H1 (cell line): ENCODE results near the gene RPL21. TPM values are rescaled to one million over a fixed set of nuclear protein-coding genes. Genes with fewer than 3 reads are reported as not detected.

Experiments used
- CTCF ChIA-PET: fragments of 300-600 bp; sonication (Branson Sonifier 250); formaldehyde crosslinking; loops from one replicate; lab custom pipeline; 2021; ENCODE audit not compliant: partially characterized antibody; lab: Charles Lee
- POLR2A ChIA-PET: fragments of 300-600 bp; sonication (Branson Sonifier 250); formaldehyde crosslinking; loops from one replicate; lab custom pipeline; 2021; ENCODE audit warnings: inconsistent platforms; ENCODE audit not compliant: partially characterized antibody; lab: Charles Lee
- DNase-seq, 2 experiments: peaks; one replicate each; pipeline versions ENCODE4 v3.0.0 to v3.0.0-alpha.2; 2010 to 2022; ENCODE audit warnings: low spot score in 2 of 2, low read depth in 1 of 2, mixed read lengths in 1 of 2
- FAIRE-seq: peaks from 2 replicates; lab custom pipeline; 2011; peaks lifted over from hg19 to GRCh38; lab: Jason Lieb, UNC
- H2AFZ ChIP-seq: 2 replicates; pipeline ENCODE4 v1.8.1; 2012; ENCODE audit warnings: low read length, inconsistent platforms
- H2AK5ac ChIP-seq: 2 replicates; pipeline ENCODE4 v1.6.1; 2013; ENCODE audit warnings: low read depth, low read length
- H2BK120ac ChIP-seq: replicated peaks from 2 replicates; pipeline ENCODE3; 2013; ENCODE audit warnings: low read depth, low read length, inconsistent platforms
- H2BK12ac ChIP-seq: 2 replicates; pipeline ENCODE4 v1.6.1; 2013; ENCODE audit warnings: low read depth, low read length
- H2BK15ac ChIP-seq: 2 replicates; pipeline ENCODE4 v1.6.1; 2013; ENCODE audit warnings: low read length
- H2BK20ac ChIP-seq: 2 replicates; pipeline ENCODE4 v1.6.1; 2013; ENCODE audit warnings: low read length
- H2BK5ac ChIP-seq: 2 replicates; pipeline ENCODE4 v1.6.1; 2013; ENCODE audit warnings: low read depth, low read length
- H3K14ac ChIP-seq: 2 replicates; pipeline ENCODE4 v1.6.1; 2013; ENCODE audit warnings: inconsistent platforms; ENCODE audit not compliant: insufficient read length
- H3K18ac ChIP-seq: 2 replicates; pipeline ENCODE4 v1.6.1; 2013; ENCODE audit warnings: low read length; ENCODE audit errors: extremely low read depth
- H3K23ac ChIP-seq: 2 replicates; pipeline ENCODE4 v1.6.1; 2013; ENCODE audit warnings: inconsistent platforms; ENCODE audit not compliant: insufficient read length
- H3K23me2 ChIP-seq: 2 replicates; pipeline ENCODE4 v1.6.1; 2013; ENCODE audit warnings: low read depth, low read length
- H3K27ac ChIP-seq: 2 replicates; pipeline ENCODE4 v1.6.1; 2011; ENCODE audit warnings: low read depth, low read length, inconsistent platforms
- H3K27me3 ChIP-seq, 4 experiments: replicated peaks in 1 of 4; 1 replicate in 1 of 4; 2 replicates in 3 of 4; pipeline versions ENCODE4 v1.6.1 to v1.8.1; 2011 to 2013; ENCODE audit warnings: low read length in 3 of 4, mild to moderate bottlenecking in 3 of 4, inconsistent platforms in 2 of 4, mixed read lengths in 2 of 4, moderate library complexity in 1 of 4; ENCODE audit not compliant: control insufficient read depth in 3 of 4, insufficient read depth in 3 of 4; ENCODE audit errors: extremely low read depth in 1 of 4
- H3K36me3 ChIP-seq, 4 experiments: 2 replicates each; pipeline versions ENCODE4 v1.6.1 to v1.8.1; 2011 to 2013; ENCODE audit warnings: mild to moderate bottlenecking in 4 of 4, low read length in 3 of 4, moderate library complexity in 2 of 4, control low read depth in 1 of 4, inconsistent platforms in 1 of 4; ENCODE audit not compliant: insufficient read depth in 4 of 4, control insufficient read depth in 2 of 4
- H3K4ac ChIP-seq: replicated peaks from 2 replicates; pipeline ENCODE3; 2013; ENCODE audit warnings: low read length, low read depth, mixed read lengths, inconsistent platforms; ENCODE audit not compliant: insufficient read length
- H3K4me1 ChIP-seq, 4 experiments: replicated peaks in 1 of 4; 1 replicate in 1 of 4; 2 replicates in 3 of 4; pipeline versions ENCODE4 v1.6.1 to v1.8.1; 2011 to 2013; ENCODE audit warnings: low read length in 3 of 4, inconsistent platforms in 2 of 4, mixed read lengths in 1 of 4; ENCODE audit not compliant: insufficient read depth in 4 of 4, control insufficient read depth in 3 of 4
- H3K4me2 ChIP-seq, 2 experiments: 2 replicates each; pipeline versions ENCODE4 v1.6.1 to v1.8.1; 2011 to 2013; ENCODE audit warnings: low read depth in 2 of 2, low read length in 2 of 2, control low read depth in 1 of 2, inconsistent platforms in 1 of 2, mild to moderate bottlenecking in 1 of 2; ENCODE audit not compliant: insufficient read depth in 1 of 2
- H3K4me3 ChIP-seq, 4 experiments: fragments of 200-600, 300-600 bp in 1 of 4; sonication (generic), shearing (Covaris generic), sonication (Bioruptor Twin) in 1 of 4; 2 replicates each; pipeline versions ENCODE4 v1.5.1 to v1.8.1; 2011 to 2016; ENCODE audit warnings: low read length in 4 of 4, low read depth in 3 of 4, control low read depth in 2 of 4, inconsistent platforms in 2 of 4, mild to moderate bottlenecking in 2 of 4, mixed read lengths in 1 of 4, moderate library complexity in 1 of 4; ENCODE audit not compliant: insufficient read depth in 2 of 4; ENCODE audit errors: extremely low read depth in 1 of 4
- H3K56ac ChIP-seq: replicated peaks from 2 replicates; pipeline ENCODE3; 2013; ENCODE audit warnings: low read depth, mild to moderate bottlenecking, mixed read lengths, low read length, inconsistent platforms; ENCODE audit not compliant: insufficient read length
- H3K79me1 ChIP-seq: 2 replicates; pipeline ENCODE4 v1.6.1; 2013; ENCODE audit warnings: low read depth, low read length, control low read depth
- H3K79me2 ChIP-seq, 2 experiments: 2 replicates each; pipeline versions ENCODE4 v1.6.1 to v1.8.1; 2012 to 2013; ENCODE audit warnings: low read length in 2 of 2, mild to moderate bottlenecking in 2 of 2, inconsistent platforms in 1 of 2; ENCODE audit not compliant: insufficient read depth in 2 of 2, control insufficient read depth in 1 of 2
- H3K9ac ChIP-seq, 4 experiments: replicated peaks in 1 of 4; 1 replicate in 1 of 4; 2 replicates in 3 of 4; pipeline versions ENCODE4 v1.6.1 to v1.8.1; 2011 to 2013; ENCODE audit warnings: low read depth in 3 of 4, low read length in 3 of 4, control low read depth in 2 of 4, mild to moderate bottlenecking in 2 of 4, moderate library complexity in 2 of 4, inconsistent platforms in 1 of 4; ENCODE audit errors: extremely low read depth in 1 of 4
- H3K9me3 ChIP-seq, 2 experiments: 2 replicates each; pipeline versions ENCODE4 v1.6.1 to v1.8.1; 2012 to 2013; ENCODE audit warnings: mild to moderate bottlenecking in 2 of 2, moderate library complexity in 2 of 2, control low read depth in 1 of 2, inconsistent platforms in 1 of 2, low read depth in 1 of 2, low read length in 1 of 2, mixed read lengths in 1 of 2; ENCODE audit not compliant: insufficient read depth in 2 of 2
- H4K20me1 ChIP-seq, 2 experiments: replicated peaks in 1 of 2; 2 replicates each; pipeline versions ENCODE3 to v1.8.1; 2011 to 2013; ENCODE audit warnings: inconsistent platforms in 2 of 2, low read length in 2 of 2, mild to moderate bottlenecking in 1 of 2; ENCODE audit not compliant: insufficient read depth in 2 of 2, control insufficient read depth in 1 of 2
- H4K5ac ChIP-seq: 2 replicates; pipeline ENCODE4 v1.6.1; 2013; ENCODE audit warnings: low read length, low read depth, mixed read lengths, inconsistent platforms; ENCODE audit not compliant: insufficient read length
- H4K8ac ChIP-seq: 2 replicates; pipeline ENCODE4 v1.8.0; 2013; ENCODE audit warnings: mild to moderate bottlenecking, moderate library complexity, low read length, inconsistent platforms; ENCODE audit not compliant: insufficient read depth; ENCODE audit errors: extremely low read depth
- H4K91ac ChIP-seq: replicated peaks from 2 replicates; pipeline ENCODE3; 2013; ENCODE audit warnings: low read length, mixed read lengths, inconsistent platforms; ENCODE audit not compliant: insufficient read length
- SP1 ChIP-seq: IDR thresholded peaks from 2 replicates; pipeline ENCODE4 v1.6.1; 2011; ENCODE audit warnings: low read depth, low read length
- WGBS, 2 experiments: shearing (Covaris generic) in 1 of 2; methylation state at CpG; one replicate each; pipeline versions ENCODE4 v1.1.6 to v1.1.7; 2013 to 2015; ENCODE audit warnings: low lambda C conversion rate in 2 of 2, mixed read lengths in 2 of 2, inconsistent platforms in 1 of 2, low coverage in 1 of 2, missing lambda C conversion rate in 1 of 2; ENCODE audit not compliant: insufficient replicate concordance in 2 of 2, insufficient coverage in 1 of 2, insufficient read length in 1 of 2; ENCODE audit errors: extremely low coverage in 1 of 2, missing lambda C conversion rate in 1 of 2; 5-methylcytosine and 5-hydroxymethylcytosine counted together
- polyA plus RNA-seq, 7 experiments: library from polyadenylated mRNA; depleted of rRNA in 3 of 7; stranded (reverse) in 5 of 7; unstranded in 2 of 7; fragments of >200 nt in 5 of 7; fragments of 200-250 nt in 2 of 7; gene quantifications; 1 replicate in 5 of 7; 2 replicates in 1 of 7; 4 replicates in 1 of 7; pipeline versions ENCODE4 v1.2.1 to v1.2.3, GENCODE V29; 2011 to 2013; ENCODE audit warnings: missing spikeins in 2 of 7, mixed read lengths in 2 of 7
- total RNA-seq: library from RNA; stranded (reverse); fragmentation: NEBNext Ultra II Directional; extraction: Animal tissue kit (Norgen Biotek cat#: 25700); gene quantifications from 2 replicates; pipeline ENCODE4 v1.2.1, GENCODE V29; 2021

Gene RPL21
- total and polyA plus RNA-seq, 2 of the 8 experiments (the other 6 are each of a cell fraction or from before 2014, with no cell fraction given) = 624 to 1,283 TPM

DNA sequence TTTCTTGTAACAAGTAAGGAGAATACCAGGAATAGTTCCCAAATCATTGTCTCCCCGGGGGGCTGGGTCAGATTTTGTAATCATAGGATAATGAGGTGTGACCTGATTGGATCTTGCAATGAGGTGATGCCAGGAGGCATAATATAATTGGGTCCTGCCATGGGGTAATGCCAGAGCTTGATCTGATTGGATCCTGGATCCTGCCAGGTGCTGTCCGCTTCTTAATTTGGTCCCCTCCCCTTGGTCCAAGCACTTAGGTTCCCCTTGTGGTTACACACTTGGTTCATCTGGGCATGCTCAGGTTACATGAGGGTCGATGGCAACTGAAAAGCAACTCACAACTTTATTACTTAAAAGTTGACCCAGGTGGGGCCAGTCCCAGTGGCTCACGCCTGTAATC lies 39.4 kb downstream of the RPL21 start:
- DNase-seq (no peak), FAIRE-seq (no peak)
- Histone ChIP-seq H3K4me1 (no peaks in the 10 kb centered on the region), H2AFZ (no peak overlapping the region), H2BK15ac (no peak overlapping the region), H4K20me1 (no peaks in the 10 kb centered on the region), H4K8ac (no peak overlapping the region; the same call in 1 of the 2 replicates), H3K23ac (no peak overlapping the region), H4K5ac (no peak overlapping the region), H3K27me3 (no peaks in the 10 kb centered on the region), H4K91ac (no peak overlapping the region), H2BK5ac (no peak overlapping the region), H3K4me3 (no peak overlapping the region), H3K36me3 (no peaks in the 10 kb centered on the region), H3K79me1 (no peaks in the 10 kb centered on the region), H2BK20ac (no peak overlapping the region), H2BK12ac (no peak overlapping the region), H2AK5ac (no peak overlapping the region), H3K56ac (no peak overlapping the region), H3K27ac (no peak overlapping the region), H3K4ac (no peak overlapping the region), H3K18ac (no peak overlapping the region), H2BK120ac (no peak overlapping the region), H3K4me2 (no peak overlapping the region), H3K14ac (no peak overlapping the region), H3K9ac (no peak overlapping the region), H3K79me2 (no peaks in the 10 kb centered on the region), H3K9me3 (no peaks in the 10 kb centered on the region), H3K23me2 (no peaks in the 10 kb centered on the region)
- CTCF ChIA-PET = interaction anchor here (0.7 to 2.5 kb wide), 2 partner anchors 10 to 532 kb away, joined by 3 to 8 read pairs; no protein-coding TSS in a partner anchor
- POLR2A ChIA-PET = no interaction called here
- WGBS, 2 experiments = 89% methylated on average over 4 of the region's 4 CpGs; no CpG with 5 or more reads in 1 of the 2 experiments
- 0 out of 2 replicates have a peak, but pooled peaks have one; percentile 21 for TF ChIP-seq SP1
